ENCODE data around the gene OR6K2.

The OR6K2 gene

DNA sequence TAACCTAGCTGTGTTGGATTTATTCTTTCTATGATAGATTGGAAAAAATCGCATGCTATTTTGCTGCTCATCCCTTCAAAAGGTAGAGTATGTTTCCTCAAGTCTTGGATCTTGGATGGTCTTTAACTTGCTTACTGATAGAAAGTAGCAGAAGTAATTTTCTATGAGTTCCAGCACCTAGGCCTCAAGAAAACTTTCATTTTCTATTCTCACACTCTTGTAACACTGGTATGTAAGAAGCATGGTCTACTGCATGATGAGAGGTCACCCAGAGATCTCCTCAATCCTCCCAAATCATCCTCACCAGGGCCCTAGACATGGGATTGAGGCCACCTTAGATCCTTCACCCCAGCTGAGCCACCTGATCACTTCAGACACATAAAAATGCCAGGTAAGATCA is 21.2 kb downstream of the OR6K2 start:
- H3K27ac ChIP-seq (ENCODE audit: low read length), result no peak overlapping the region
- DNase-seq, result no peak
- no peak overlapping the region for H3K9ac ChIP-seq (ENCODE audit: low read depth, low read length)
- no peak overlapping the region for H2AFZ ChIP-seq (ENCODE audit: low read depth, low read length)
- ATAC-seq (ENCODE audit: insufficient read depth, low read depth), result no peak
- no peaks in the 10 kb centered on the region for H4K20me1 ChIP-seq (ENCODE audit: insufficient read depth, low read length)
- H3K4me1 ChIP-seq (ENCODE audit: insufficient read depth, low read length), result no peaks in the 10 kb centered on the region
- H3K4me2 ChIP-seq (ENCODE audit: insufficient read depth, low read length), result no peak overlapping the region
- no peak overlapping the region for H3K4me3 ChIP-seq (ENCODE audit: low read depth in 1 of 2, low read length in 2 of 2)
- H3K79me2 ChIP-seq (ENCODE audit: insufficient read depth, low read length), result no peaks in the 10 kb centered on the region
- no peak for TF ChIP-seq EZH2 (IDR thresholded peaks at IDR 0.05; ENCODE audit: borderline replicate concordance, low read depth, low read length, severe bottlenecking)
- TF ChIP-seq, protein P1, sequence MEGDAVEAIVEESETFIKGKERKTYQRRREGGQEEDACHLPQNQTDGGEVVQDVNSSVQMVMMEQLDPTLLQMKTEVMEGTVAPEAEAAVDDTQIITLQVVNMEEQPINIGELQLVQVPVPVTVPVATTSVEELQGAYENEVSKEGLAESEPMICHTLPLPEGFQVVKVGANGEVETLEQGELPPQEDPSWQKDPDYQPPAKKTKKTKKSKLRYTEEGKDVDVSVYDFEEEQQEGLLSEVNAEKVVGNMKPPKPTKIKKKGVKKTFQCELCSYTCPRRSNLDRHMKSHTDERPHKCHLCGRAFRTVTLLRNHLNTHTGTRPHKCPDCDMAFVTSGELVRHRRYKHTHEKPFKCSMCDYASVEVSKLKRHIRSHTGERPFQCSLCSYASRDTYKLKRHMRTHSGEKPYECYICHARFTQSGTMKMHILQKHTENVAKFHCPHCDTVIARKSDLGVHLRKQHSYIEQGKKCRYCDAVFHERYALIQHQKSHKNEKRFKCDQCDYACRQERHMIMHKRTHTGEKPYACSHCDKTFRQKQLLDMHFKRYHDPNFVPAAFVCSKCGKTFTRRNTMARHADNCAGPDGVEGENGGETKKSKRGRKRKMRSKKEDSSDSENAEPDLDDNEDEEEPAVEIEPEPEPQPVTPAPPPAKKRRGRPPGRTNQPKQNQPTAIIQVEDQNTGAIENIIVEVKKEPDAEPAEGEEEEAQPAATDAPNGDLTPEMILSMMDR (IDR thresholded peaks at IDR 0.05; ENCODE audit: borderline replicate concordance, extremely low read depth, low read length, poor library complexity, severe bottlenecking), result no peak
- H3K36me3 ChIP-seq (ENCODE audit: insufficient read depth, low read length), result no peaks in the 10 kb centered on the region
- peaks cover 34% of the 10 kb centered on the region for H3K27me3 ChIP-seq (ENCODE audit: insufficient read depth, low read length, poor library complexity)
- no peaks in the 10 kb centered on the region for H3K9me3 ChIP-seq (ENCODE audit: insufficient read depth, low read length, severe bottlenecking)

DNA sequence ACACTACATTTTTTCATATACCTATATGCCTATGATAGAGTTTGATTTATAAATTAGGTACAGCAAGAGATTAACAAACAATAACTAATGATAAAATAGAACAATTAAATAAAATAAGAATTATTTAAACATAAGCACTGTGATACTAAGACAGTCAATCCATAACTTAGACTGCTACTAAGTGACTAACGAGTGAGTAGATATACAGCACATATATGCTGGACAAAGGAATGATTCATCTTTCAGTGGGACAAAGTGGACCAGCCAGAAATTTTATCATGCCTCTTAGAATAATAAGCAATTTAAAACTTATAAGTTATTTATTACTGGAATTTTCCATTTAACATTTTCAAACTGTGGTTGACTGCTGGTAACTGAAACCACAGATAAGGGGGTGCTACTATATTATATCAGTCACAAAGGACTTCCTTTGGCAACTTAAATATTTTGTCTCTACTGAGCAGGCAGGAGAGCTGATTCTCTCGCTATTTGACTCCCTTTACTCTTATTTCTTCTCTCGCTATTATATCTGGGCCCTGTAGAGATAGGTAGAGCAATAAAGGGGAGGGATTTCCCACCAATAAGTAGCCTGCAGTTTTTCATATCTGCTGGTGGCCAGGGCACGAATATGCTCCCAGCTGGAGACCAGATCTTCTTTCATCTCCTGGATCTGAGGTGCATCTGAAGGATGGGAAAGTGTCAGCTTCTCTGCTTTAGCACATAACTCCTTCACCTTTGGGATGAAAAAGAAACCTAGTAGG is 24.7 kb downstream of the OR6K2 start:
- no peak for TF ChIP-seq EZH2 (IDR thresholded peaks at IDR 0.05; ENCODE audit: borderline replicate concordance, low read depth, low read length, severe bottlenecking)
- TF ChIP-seq, protein P1 (IDR thresholded peaks at IDR 0.05; ENCODE audit: borderline replicate concordance, extremely low read depth, low read length, poor library complexity, severe bottlenecking), result no peak
- no peaks in the 10 kb centered on the region for H3K79me2 ChIP-seq (ENCODE audit: insufficient read depth, low read length)
- no peaks in the 10 kb centered on the region for H3K9me3 ChIP-seq (ENCODE audit: insufficient read depth, low read length, severe bottlenecking)
- no peaks in the 10 kb centered on the region for H3K4me1 ChIP-seq (ENCODE audit: insufficient read depth, low read length)
- H4K20me1 ChIP-seq (ENCODE audit: insufficient read depth, low read length), result no peaks in the 10 kb centered on the region
- H3K4me2 ChIP-seq (ENCODE audit: insufficient read depth, low read length), result no peak overlapping the region
- H3K27me3 ChIP-seq (ENCODE audit: insufficient read depth, low read length, poor library complexity), result peaks cover 40% of the 10 kb centered on the region
- H3K4me3 ChIP-seq (ENCODE audit: low read depth in 1 of 2, low read length in 2 of 2), result no peak overlapping the region
- ATAC-seq (ENCODE audit: insufficient read depth, low read depth) (no peak), DNase-seq (no peak)
- H3K9ac ChIP-seq (ENCODE audit: low read depth, low read length), result no peak overlapping the region
- H3K36me3 ChIP-seq (ENCODE audit: insufficient read depth, low read length), result no peaks in the 10 kb centered on the region
- H2AFZ ChIP-seq (ENCODE audit: low read depth, low read length), result no peak overlapping the region
- no peak overlapping the region for H3K27ac ChIP-seq (ENCODE audit: low read length)

DNA sequence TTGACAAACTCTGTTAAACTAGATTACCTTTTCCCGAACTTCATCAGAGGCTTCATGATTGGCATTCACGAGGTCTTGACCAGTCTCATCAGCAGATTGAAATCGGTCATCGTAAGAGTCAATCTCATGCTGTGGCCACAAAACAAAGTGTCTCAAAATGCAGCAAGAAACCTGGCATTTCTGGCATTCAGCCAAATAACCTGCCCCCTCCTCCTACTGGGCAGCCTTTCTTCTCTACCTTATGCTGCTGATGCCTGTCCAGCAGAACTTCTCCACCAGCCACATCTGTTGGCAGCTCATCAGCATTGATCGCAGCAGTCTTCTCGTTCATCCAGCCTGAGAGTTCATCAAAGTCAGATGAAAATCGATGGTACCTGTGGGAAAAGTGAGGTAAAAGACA is 26.1 kb downstream of the OR6K2 start:
- H3K9me3 ChIP-seq (ENCODE audit: insufficient read depth, low read length, severe bottlenecking), result no peaks in the 10 kb centered on the region

More for the DNA sequence above, 26.1 kb downstream of the OR6K2 start:
- Histone ChIP-seq H3K4me1 (ENCODE audit: insufficient read depth, low read length) (no peaks in the 10 kb centered on the region), H3K27me3 (ENCODE audit: insufficient read depth, low read length, poor library complexity) (peaks cover 45% of the 10 kb centered on the region), H3K27ac (ENCODE audit: low read length) (no peak overlapping the region), H3K79me2 (ENCODE audit: insufficient read depth, low read length) (no peaks in the 10 kb centered on the region), H2AFZ (ENCODE audit: low read depth, low read length) (no peak overlapping the region), H3K36me3 (ENCODE audit: insufficient read depth, low read length) (no peaks in the 10 kb centered on the region), H3K4me3 (ENCODE audit: low read depth in 1 of 2, low read length in 2 of 2) (no peak overlapping the region), H3K9ac (ENCODE audit: low read depth, low read length) (no peak overlapping the region), H3K4me2 (ENCODE audit: insufficient read depth, low read length) (no peak overlapping the region), H4K20me1 (ENCODE audit: insufficient read depth, low read length) (no peaks in the 10 kb centered on the region)
- no peak for DNase-seq
- no peak for ATAC-seq (ENCODE audit: insufficient read depth, low read depth)
- TF ChIP-seq, protein P1 (IDR thresholded peaks at IDR 0.05; ENCODE audit: borderline replicate concordance, extremely low read depth, low read length, poor library complexity, severe bottlenecking), result no peak
- no peak for TF ChIP-seq EZH2 (IDR thresholded peaks at IDR 0.05; ENCODE audit: borderline replicate concordance, low read depth, low read length, severe bottlenecking)

All from DND-41 (cell line).